Hematopoietic multipotent progenitor cell treated with erythropoietin and hydrocortisone succinate and interleukin-3 and kit ligand, for 8 days (in vitro differentiated cells): ENCODE measurements around the gene RTN1.
A peak's percentile ranks its signal among the peaks of the same experiment; 100 is the strongest.
"Not testable (repeated sequence)": the region's sequence is repeated elsewhere in the genome, so short reads cannot be mapped to it uniquely, and the experiment has no call there.

Source experiments
- DNase-seq: peaks from one replicate; pipeline ENCODE4 v3.0.0-alpha.2; 2015

RTN1 gene

GRCh38 chr14:59698793-59699192 is 171.8 kb downstream of the RTN1 start:
- DNase-seq: no peak

GRCh38 chr14:59695198-59695597 is 175.4 kb downstream of the RTN1 start:
- no peak for DNase-seq

DNA sequence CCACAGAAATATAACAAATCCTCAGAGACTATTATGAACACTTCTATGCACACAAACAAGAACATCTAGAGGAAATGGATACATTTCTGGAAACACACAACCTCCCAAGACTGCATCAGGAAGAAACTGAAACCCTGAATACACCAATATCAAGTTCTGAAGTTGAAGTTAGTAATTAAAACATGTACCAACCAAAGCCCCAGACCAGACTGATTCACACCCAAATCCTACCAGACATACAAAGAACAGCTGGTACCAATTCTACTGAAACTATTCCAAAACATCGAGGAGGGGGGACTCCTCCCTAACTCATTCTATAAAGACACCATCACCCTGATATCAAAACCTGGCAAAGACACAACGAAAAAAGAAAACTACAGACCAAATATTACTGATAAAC is 179.3 kb downstream of the RTN1 start:
- DNase-seq: no peak

GRCh38 chr14:59690426-59690825 is 180.2 kb downstream of the RTN1 start:
- DNase-seq: no peak

DNA sequence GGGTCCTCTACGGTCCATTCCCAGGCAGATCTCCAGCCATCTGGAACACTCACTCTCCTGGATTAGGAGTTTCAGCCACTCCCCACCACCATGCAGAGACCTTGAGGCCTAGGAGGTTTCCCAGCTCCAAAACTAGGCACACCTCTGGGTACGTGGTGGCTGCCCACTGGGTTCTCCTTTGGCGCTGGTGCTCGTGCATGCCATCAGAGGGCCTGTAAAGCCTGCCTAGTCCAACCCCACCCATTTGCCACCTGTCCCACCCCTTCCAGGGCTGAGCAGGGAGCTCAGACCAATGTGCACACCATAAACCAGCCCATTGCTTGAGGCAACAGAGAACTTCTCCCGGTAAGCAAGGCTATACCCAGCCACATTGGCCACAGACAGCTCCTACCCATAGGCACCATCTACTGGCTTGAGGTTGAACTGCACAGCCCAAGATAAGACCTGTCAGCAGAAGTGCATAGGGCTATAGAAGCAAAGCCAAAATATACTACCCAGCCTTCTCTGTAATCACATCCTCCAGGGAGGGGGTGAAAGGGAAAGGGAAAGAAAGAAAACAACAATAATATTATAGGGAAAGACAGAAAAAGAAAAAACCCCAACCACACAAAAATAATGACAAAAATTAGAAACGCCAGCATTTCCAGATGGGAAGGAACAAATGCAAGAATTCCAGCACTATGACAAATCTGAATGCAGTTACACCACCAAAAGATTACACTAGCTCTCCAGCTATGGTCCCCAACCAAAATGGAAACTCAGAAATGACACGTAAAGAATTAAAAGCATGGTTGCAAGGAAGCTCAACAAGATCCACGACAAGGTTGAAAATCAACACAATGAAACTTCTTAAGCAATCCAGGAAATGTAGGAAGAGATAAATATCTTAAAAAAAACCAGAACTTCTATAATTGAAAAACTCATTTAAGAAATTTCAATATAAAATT is 182.1 kb downstream of the RTN1 start:
- DNase-seq: peak; percentile 62

DNA sequence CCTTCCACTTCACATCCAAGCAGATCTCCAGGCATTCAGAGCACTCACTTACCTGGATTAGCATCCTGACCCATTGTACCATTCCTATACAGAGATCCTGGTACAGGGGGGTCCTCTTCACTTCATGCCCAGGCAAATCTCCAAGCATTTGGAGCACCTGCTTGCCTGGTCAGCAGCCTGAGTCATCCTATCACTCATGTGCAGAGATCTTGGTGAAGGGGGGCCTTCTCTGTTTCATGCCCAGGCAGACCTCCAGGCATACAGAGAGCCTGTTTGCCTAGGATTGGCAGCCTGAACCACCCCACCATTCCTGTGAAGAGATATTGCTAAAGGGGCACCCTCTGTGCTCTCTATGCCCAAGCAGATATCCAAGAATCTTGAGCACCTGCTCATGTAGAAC is 182.9 kb downstream of the RTN1 start:
- DNase-seq: no peak

DNA sequence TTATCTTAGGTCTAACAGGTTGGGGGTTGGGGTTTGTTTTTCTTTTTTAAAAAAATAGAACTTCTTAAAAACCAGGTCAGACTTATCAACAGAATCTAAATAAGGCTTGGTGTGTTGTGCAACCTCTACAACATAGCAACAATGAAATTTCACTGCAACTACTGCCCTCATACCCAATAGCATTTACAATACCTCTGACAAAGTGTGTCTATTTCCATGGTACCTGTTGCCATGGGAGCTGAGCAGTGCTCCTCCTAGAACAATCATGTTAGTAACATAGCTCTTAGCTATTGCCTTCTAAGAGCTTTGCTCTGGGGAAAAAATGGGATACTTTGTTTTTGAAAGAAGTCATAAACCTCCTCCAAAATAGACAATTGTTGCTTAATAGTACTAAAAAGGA is 190.7 kb downstream of the RTN1 start:
- no peak for DNase-seq

DNA sequence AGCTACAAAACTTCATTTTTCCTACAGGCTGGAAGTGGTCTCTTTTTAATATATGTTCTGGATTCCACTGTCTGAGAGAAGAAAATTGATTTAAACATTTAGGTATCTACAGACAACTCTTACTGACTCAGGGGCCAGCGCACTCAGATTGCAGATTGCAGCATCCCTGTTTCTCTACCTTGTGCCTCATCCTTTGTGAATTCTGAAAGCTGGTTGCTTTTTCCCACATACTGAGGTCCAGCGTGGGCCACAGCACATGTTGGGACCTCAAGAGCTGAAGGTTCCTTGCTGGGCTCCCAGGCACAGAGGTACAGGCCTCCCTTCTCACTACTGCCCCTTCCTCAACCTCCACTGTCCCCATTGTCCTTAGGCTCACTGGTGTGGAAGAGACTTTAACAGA is 192.2 kb downstream of the RTN1 start:
- DNase-seq: no peak

DNA sequence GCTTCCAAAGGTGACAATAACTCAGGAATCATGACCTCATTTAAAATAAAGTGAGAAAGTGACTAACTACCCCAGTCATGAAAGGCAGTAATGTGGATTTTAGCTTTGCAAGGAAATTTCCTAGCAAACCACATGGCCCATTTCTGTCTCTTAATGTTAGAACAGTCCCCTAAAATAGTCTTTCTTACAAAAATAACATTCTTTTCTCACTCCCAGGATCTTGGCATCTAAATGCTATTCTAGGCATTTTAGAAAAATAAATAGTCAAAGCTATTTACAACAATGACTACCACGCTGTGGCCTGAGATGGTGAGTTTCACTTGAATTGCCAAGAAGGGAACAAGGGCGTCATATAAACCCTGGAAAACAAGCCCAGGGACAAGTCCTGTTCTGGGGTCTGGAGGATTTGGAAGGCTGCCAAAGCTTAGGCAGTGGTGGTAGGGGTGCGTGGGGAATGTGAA is 192.8 kb downstream of the RTN1 start:
- DNase-seq: no peak

DNA sequence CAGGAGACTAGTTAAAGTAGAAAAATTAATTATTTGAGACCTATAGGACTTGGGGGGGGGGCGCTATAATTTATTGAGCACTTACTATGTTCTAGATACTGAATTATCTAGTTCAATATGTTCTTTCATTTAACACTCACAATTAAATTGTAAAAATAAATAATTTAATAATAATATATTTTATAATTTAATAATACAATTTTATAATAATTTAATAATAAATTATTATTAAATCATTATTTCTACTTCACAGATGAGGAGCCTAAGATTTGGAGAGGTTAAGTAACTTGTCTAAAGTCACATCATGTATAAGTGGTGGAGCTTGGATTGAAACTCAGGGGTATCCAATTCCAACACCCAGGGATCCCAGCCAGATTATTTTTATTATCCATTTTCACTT is 195.2 kb downstream of the RTN1 start:
- DNase-seq: no peak

DNA sequence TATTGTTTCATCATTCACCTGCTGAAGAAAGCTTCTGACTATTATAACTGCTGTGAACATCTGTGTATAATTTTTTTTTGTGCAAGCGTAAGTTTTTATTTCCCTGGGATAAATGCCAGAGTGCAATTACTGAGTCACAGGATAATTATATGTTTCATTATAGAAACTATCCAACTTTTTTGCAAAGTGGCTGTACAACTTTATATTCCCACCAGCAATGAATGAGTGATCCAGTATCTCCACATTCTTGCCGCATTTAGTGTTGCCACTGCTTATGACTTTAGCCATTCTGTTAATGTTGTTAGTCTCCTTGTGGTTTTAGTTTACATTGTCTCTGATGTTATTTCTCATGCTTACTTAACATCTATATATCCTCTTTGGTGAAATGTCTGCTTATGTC is 205.8 kb downstream of the RTN1 start:
- no peak for DNase-seq

DNA sequence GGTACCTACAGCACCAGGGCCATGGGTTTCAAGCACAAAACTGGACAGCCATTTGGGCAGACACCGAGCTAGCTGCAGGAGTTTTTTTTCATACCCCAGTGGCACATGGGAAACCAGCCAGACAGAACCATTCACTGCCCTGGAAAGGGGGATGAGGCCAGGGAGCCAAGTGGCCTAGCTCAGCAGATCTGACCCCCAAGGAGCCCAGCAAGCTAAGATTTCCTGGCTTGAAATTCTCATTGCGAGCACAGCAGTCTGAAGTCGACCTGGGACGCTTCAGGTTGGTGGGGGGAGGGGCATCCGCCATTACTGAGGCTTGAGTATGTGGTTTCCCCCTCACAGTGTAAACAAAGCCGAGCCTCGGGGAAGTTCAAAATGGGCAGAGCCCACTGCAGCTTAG is 212.8 kb downstream of the RTN1 start:
- DNase-seq: no peak

DNA sequence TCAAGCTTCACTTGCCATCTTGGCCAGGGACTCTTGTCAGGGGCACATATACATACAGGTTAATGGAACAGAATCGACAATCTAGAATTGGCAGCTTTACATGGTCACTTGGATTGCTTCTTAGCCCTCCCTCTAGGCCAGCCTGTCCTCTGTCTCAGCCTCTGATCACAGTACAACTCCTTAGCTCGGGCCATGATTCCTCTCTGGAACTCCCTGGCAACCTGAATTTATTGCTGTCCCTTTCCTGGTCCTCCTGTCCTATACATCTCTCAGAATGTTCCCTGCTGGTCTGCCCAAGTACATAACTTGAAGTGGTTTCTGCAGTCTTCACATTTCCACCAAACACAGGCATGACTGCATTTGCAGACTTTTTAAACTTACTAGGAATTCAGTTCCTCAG is 214.1 kb downstream of the RTN1 start:
- DNase-seq: no peak

GRCh38 chr14:59654131-59654530 is 216.4 kb downstream of the RTN1 start:
- DNase-seq: not testable (repeated sequence)

DNA sequence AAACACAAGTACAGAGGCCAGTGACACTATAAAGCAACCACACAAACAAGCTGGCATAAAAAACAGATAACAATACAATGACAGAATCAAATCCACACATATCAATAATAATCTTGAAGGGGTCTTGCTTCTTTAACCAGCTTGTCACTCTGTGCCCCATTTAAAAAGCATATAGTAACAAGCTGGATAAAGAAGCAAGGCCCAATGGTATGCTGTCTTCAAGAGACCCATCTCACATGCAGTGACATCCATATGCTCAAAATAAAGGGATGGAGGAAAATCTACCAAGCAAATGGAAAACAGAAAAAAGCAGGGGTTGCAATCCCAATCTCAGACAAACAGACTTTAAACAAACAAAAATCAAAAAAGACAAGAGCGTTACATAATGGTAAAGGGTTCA is 223.7 kb downstream of the RTN1 start:
- DNase-seq: not testable (repeated sequence)

DNA sequence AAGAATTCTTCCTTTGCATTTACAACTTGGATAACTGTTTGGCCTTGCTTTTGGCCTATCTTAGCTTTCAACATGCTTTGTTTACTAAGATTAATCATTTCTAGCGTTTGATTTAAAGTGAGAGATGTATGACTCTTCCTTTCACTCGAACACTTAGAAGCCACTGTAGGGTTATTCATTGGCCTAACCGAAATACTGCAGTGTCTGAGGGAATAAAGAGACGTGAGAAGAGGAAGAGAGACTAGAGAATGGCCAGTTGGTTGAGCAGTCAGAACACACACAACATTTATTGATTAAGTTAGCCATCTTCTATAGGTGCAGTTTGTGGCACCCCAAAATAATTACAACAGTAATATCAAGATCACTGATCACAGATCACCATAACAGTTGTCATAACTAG is 231.7 kb downstream of the RTN1 start:
- DNase-seq: no peak

DNA sequence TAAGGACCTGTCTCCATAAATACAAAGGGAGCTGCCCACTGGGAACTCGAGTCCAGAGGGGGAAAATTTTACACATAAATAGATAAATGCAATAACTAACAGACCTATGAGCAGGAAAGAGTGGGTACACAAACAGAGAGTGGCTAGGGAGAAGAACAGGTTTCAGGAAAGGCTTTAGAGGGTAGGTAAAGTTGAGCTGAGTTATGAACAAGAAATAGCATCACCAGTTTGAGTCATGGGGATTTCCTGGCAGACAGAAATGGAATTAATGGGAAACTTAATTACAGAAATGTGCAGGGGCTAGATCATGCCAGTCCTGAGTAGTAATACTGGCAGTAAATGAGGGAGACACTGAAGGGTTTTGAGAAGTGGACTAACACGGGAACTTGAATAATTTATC is 236.0 kb downstream of the RTN1 start:
- DNase-seq: no peak

- DNase-seq: peak; percentile 16
These were observed 237.1 kb downstream of the RTN1 start for GRCh38 chr14:59633486-59633885.

GRCh38 chr14:59632381-59632780 is 238.2 kb downstream of the RTN1 start:
- peak; percentile 29 for DNase-seq

DNA sequence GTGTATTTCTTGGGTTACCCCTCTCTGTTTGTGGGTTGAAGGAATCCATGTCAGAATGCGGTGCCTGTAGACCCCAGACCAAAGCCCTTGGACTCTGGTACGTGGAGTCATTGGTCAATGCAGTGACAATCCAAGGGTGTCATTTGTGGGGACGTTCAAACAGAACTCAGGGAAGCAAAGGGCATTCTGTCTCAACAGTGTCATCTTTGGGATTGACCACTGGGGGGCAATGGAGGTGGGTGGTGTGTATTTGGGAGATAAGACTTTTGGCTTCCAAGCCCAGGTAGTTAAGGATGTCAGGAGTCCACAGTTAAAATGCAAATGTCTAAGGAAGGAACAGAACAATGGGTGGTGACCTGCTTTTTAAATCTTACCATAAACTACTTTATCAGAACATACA is 239.3 kb downstream of the RTN1 start:
- peak; percentile 38 for DNase-seq

DNA sequence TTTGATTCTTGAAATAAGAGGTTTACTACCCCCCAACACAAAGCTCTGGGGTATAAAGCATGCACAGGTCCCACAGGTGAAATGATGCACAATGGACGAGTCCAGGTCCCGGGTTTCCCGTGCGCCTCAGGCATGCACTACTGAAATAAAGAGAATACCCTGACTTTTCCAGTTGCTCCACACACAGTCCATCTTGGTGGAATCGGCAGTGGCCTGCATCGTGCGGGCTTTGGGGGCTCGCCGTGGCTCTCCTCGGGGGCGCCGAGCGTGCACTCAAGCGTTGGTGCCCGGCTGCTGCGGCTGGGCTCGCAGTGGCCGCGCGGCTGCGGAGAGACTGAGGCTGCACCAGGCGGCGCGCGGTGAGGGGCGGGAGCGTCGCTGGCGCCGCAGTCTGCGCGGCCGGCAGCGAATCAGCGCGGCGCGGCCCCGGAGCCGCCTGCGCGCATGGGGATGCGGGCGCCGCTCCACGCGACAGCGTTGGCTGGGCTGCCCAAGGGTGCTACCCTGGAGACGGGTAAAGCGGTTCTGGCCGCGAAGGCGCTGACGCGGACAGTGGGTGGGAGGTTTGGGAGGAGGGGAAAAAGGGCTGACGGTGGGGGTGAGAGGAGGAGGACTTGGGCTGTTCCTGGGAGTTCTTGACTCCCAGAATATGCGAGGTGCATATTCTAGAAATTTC is 240.2 kb downstream of the RTN1 start:
- DNase-seq: no peak

DNA sequence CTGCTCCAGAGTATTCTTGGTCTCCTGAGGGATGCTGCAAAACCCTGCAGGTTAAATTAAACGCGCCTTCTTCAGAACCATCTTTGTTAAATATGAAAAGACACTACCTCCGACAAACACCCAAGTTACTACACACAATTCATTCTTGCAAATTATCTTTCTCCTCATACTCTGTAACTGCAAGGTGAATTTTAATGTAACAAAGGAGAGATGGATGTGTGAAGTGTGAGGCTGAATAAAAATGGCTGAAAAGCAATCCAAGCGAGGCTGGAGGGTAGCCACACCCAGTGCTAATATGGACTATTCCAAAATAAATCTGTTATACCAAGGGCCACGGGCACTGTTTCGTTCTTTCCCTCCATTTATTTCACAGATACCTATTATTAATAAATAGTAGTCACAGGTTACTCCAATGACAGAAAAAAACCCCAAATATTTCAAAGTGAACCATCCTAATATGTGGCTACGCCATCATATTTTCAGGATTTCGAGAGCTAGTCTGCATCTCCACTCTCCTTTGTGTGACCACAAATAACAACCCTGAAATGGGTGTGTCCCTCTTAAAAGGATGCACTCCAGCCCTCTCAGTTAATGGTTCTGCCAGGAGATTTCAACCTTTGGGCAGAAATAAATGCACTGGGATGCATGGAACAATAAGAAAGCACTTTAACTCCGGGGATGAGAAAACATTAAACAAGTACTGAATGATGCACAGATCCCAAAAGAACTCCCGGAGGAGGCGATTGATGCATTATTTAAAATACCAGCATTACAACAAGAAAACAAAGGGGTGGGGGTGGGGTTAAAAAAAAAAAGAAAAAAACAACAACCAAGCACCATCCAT is 240.9 kb downstream of the RTN1 start:
- DNase-seq: no peak

DNA sequence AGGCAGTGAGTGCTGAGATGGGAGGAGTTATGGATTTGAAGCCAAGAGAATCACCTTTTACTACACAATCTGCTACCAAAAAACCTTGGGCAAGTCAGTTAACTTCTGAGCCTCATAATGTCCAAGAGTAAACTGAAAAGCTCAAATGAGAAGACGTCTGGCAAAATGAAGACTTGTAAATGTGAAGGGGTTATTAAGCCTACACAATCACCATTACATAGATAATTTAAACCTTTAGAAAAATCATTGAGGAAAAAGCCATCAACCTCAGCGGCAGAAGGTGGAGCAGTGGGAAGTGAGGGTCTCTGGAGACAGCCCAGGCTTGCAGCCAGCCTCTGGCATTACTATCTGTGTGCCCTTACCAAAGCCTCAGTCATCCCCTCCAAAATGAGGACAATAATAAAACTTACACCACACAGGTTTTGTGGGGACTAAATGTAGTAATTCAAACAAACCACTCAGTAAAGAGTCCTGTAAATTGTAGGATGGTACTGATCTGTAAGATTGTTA is 243.5 kb downstream of the RTN1 start:
- no peak for DNase-seq
